Measurements from ENCODE around the gene ZNF385B. TPM values are rescaled to one million over a fixed set of nuclear protein-coding genes. Genes with fewer than 3 reads are reported as not detected.

Gene ZNF385B
- total RNA-seq, 1 experiment from 2014 or later, result 9.3 TPM

- DNase-seq (ENCODE audit: low read depth, low spot score) (no peak), ATAC-seq (no peak)
- H3K27ac ChIP-seq (ENCODE audit: low read depth, low read length), result no peak overlapping the region
- intact Hi-C loops (cut with micrococcal nuclease), result no loop called here
- no peaks in the 10 kb centered on the region for H3K79me2 ChIP-seq (ENCODE audit: insufficient read depth, low read length)
- H3K36me3 ChIP-seq (ENCODE audit: control insufficient read depth in 1 of 2, insufficient read depth in 2 of 2, low read length in 2 of 2), result no peaks in the 10 kb centered on the region
- H3K4me2 ChIP-seq (ENCODE audit: low read length), result no peak overlapping the region
- no peak overlapping the region for H3K9ac ChIP-seq (ENCODE audit: low read length)
- H3K27me3 ChIP-seq (ENCODE audit: insufficient read depth, low read length), result no peaks in the 10 kb centered on the region
- no peaks in the 10 kb centered on the region for H3K9me3 ChIP-seq (ENCODE audit: control insufficient read depth in 1 of 2, insufficient read depth in 1 of 2, low read depth in 1 of 2, low read length in 2 of 2)
- no peaks in the 10 kb centered on the region for H3K9me2 ChIP-seq (ENCODE audit: insufficient read depth)
- H4K20me1 ChIP-seq (ENCODE audit: insufficient read depth), result no peaks in the 10 kb centered on the region
- H3K4me1 ChIP-seq (ENCODE audit: control insufficient read depth in 1 of 2, insufficient read depth in 2 of 2, low read length in 2 of 2), result no peaks in the 10 kb centered on the region
- RAD21 ChIA-PET (ENCODE audit: low non-redundant PET in 1 of 2, low total read pairs in 2 of 2, uncharacterized antibody in 2 of 2, unreplicated experiment in 2 of 2), result no interaction called here
- TF ChIP-seq EGR1 (IDR thresholded peaks at IDR 0.05; ENCODE audit: low read depth) (no peak), JUND (IDR thresholded peaks at IDR 0.05) (no peak), SP1 (IDR thresholded peaks at IDR 0.05; ENCODE audit: low read depth) (no peak), ZNF274 (IDR thresholded peaks at IDR 0.05; ENCODE audit: low read depth, low read length) (no peak), RAD21 (IDR thresholded peaks at IDR 0.05; ENCODE audit: low read depth) (no peak), SRF (IDR thresholded peaks at IDR 0.05; ENCODE audit: low read depth) (no peak), POLR2AphosphoS5 (IDR thresholded peaks at IDR 0.05; ENCODE audit: low read depth, low read length) (no peak), CEBPB (IDR thresholded peaks at IDR 0.05; ENCODE audit: low read depth) (no peak), EZH2phosphoT487 (IDR thresholded peaks at IDR 0.05; ENCODE audit: borderline replicate concordance) (no peak), TCF7L2 (IDR thresholded peaks at IDR 0.05; ENCODE audit: borderline replicate concordance, extremely low read depth, insufficient read depth, insufficient read length) (no peak), CBX3 (IDR thresholded peaks at IDR 0.05; ENCODE audit: low read depth) (no peak)
- TF ChIP-seq, protein P1, sequence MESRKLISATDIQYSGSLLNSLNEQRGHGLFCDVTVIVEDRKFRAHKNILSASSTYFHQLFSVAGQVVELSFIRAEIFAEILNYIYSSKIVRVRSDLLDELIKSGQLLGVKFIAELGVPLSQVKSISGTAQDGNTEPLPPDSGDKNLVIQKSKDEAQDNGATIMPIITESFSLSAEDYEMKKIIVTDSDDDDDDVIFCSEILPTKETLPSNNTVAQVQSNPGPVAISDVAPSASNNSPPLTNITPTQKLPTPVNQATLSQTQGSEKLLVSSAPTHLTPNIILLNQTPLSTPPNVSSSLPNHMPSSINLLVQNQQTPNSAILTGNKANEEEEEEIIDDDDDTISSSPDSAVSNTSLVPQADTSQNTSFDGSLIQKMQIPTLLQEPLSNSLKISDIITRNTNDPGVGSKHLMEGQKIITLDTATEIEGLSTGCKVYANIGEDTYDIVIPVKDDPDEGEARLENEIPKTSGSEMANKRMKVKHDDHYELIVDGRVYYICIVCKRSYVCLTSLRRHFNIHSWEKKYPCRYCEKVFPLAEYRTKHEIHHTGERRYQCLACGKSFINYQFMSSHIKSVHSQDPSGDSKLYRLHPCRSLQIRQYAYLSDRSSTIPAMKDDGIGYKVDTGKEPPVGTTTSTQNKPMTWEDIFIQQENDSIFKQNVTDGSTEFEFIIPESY (IDR thresholded peaks at IDR 0.05; ENCODE audit: extremely low read depth, insufficient replicate concordance, low read length), result no peak
- no peak overlapping the region for H2AFZ ChIP-seq (ENCODE audit: low read depth, low read length, poor library complexity, severe bottlenecking)
- no TSS peak for BruUV-seq (replicated peaks)
- no peak overlapping the region for H3K4me3 ChIP-seq (replicated peaks in 1 of 2; ENCODE audit: low read depth in 1 of 2, low read length in 2 of 2)
- CTCF ChIA-PET, result no interaction called here
- POLR2A ChIA-PET, result no interaction called here
Observed at GRCh38 chr2:179772346-179772745, 89.1 kb downstream of the ZNF385B start.

All from HCT116 (cell line).